Tibial artery (tissue), 4 donors: ENCODE data around the gene CPO.

Experiments used
- DNase-seq, 2 donors: peaks; one replicate each; pipeline ENCODE4 v3.0.0-alpha.2; 2019
- H3K27ac ChIP-seq, 2 donors: fragments of 200-600 bp; sonication (generic) in 1 of 2; 1 replicate in 1 of 2; 2 replicates in 1 of 2; pipeline ENCODE4 v1.5.1; 2018 to 2019; ENCODE audit warnings: mild to moderate bottlenecking in 1 of 2
- H3K27me3 ChIP-seq, 2 donors: fragments of 200-600 bp; sonication (generic) in 1 of 2; one replicate each; pipeline versions ENCODE4 v1.5.1 to v1.6.0; 2016 to 2019
- H3K36me3 ChIP-seq, 3 donors: fragments of 200-600 bp; sonication (generic) in 2 of 3; one replicate each; pipeline ENCODE4 v1.5.1; 2016 to 2019; ENCODE audit warnings: mild to moderate bottlenecking in 2 of 3
- H3K4me1 ChIP-seq, 4 donors: fragments of 200-600 bp; sonication (generic) in 2 of 4; 1 replicate in 3 of 4; 2 replicates in 1 of 4; pipeline ENCODE4 v1.5.1; 2016 to 2019
- H3K4me3 ChIP-seq, 2 donors: fragments of 200-600 bp; sonication (generic) in 1 of 2; 1 replicate in 1 of 2; 2 replicates in 1 of 2; pipeline ENCODE4 v1.5.1; 2018 to 2019; ENCODE audit warnings: mild to moderate bottlenecking in 2 of 2
- H3K9me3 ChIP-seq, 3 donors: fragments of 200-600 bp; sonication (generic) in 1 of 3; one replicate each; pipeline ENCODE4 v1.5.1; 2016 to 2019
- CTCF ChIP-seq, 2 experiments: fragments of 200-600 bp in 1 of 2; fragments of 450-650 bp in 1 of 2; IDR thresholded peaks; one replicate each; pipeline ENCODE4 v1.5.1; 2017 to 2019; ENCODE audit warnings: antibody characterized with exemption in 2 of 2, mild to moderate bottlenecking in 1 of 2, moderate library complexity in 1 of 2
- intact Hi-C: fragments of 100-400 bp; cut with DNase I; formaldehyde crosslinking; loops from one replicate; pipeline ENCODE4 v1.15.0; 2023; ENCODE audit warnings: low total_unique reads

Gene CPO

DNA sequence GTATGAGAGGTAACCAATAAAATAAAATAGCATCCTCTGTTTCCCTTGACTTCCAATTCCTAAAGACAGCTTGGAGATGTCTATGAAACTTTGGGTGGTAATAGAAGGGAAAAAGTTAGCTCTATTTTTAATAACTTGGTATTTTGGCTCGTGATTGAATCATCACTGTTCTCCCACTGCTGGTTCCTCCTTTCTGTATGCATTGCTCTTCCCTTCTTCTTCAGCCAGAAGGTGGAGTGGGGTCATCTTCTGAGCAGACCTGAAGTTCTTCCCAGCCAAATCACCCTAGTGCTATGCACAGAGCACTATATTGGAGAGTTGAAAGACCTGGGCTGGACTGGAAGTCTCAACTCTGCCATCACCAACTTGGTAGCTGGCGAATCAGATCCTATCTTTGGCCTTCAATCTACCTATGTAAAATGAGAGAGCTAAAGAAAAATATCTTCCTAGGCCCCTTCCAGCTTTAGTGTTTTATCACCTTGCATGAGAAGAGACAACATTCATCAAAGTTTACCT is 54.1 kb downstream of the CPO start:
- no peaks in the 10 kb centered on the region for H3K36me3 ChIP-seq
- no peak overlapping the region for H3K4me3 ChIP-seq
- peaks cover 0 to 6% (median 0%) of the 10 kb centered on the region in 4 donors for H3K4me1 ChIP-seq
- no peaks in the 10 kb centered on the region for H3K27me3 ChIP-seq
- H3K9me3 ChIP-seq = peaks cover 0 to 10% (median 0%) of the 10 kb centered on the region in 3 donors
- intact Hi-C loops = no loop called here
- DNase-seq = no peak
- no peak for TF ChIP-seq CTCF (IDR thresholded peaks at IDR 0.05)
- H3K27ac ChIP-seq = no peak overlapping the region

GRCh38 chr2:206993964-206994363 is 54.6 kb downstream of the CPO start:
- Histone ChIP-seq H3K4me1 (peaks cover 0 to 6% (median 0%) of the 10 kb centered on the region in 4 donors), H3K4me3 (no peak overlapping the region), H3K36me3 (no peaks in the 10 kb centered on the region), H3K27ac (no peak overlapping the region), H3K27me3 (no peaks in the 10 kb centered on the region), H3K9me3 (peaks cover 0 to 10% (median 0%) of the 10 kb centered on the region in 3 donors)
- DNase-seq = no peak
- no peak for TF ChIP-seq CTCF (IDR thresholded peaks at IDR 0.05)
- intact Hi-C loops = no loop called here

DNA sequence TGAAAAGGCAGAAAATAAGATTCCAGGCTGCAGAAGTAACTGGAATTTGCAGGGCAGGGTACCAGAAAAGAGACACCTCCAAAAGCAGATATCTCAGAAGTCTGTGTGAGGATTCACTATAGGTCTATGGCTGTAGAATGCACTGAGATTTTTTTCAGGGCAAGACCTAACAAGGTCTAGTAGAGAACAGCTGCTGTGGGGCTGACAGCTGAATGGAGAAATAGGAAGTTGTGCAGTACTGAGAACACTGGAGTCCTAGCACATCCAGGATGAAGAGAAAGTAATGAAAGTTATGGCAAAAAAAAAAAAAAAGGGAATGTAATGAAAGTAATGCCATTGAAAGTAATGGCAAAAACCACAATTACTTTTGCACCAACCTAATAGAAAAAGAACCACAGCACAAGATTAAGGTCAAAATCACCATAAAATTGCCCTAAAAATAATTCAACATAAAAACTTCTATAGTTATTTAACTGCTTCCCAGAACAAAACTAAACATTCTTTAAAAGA is 57.3 kb downstream of the CPO start:
- H3K27me3 ChIP-seq = no peaks in the 10 kb centered on the region
- no peaks in the 10 kb centered on the region for H3K4me1 ChIP-seq
- intact Hi-C loops = no loop called here
- no peak overlapping the region for H3K27ac ChIP-seq
- no peak for TF ChIP-seq CTCF (IDR thresholded peaks at IDR 0.05)
- H3K9me3 ChIP-seq = peaks cover 0 to 20% (median 5%) of the 10 kb centered on the region in 3 donors
- H3K36me3 ChIP-seq = no peaks in the 10 kb centered on the region
- no peak for DNase-seq
- H3K4me3 ChIP-seq = no peak overlapping the region

DNA sequence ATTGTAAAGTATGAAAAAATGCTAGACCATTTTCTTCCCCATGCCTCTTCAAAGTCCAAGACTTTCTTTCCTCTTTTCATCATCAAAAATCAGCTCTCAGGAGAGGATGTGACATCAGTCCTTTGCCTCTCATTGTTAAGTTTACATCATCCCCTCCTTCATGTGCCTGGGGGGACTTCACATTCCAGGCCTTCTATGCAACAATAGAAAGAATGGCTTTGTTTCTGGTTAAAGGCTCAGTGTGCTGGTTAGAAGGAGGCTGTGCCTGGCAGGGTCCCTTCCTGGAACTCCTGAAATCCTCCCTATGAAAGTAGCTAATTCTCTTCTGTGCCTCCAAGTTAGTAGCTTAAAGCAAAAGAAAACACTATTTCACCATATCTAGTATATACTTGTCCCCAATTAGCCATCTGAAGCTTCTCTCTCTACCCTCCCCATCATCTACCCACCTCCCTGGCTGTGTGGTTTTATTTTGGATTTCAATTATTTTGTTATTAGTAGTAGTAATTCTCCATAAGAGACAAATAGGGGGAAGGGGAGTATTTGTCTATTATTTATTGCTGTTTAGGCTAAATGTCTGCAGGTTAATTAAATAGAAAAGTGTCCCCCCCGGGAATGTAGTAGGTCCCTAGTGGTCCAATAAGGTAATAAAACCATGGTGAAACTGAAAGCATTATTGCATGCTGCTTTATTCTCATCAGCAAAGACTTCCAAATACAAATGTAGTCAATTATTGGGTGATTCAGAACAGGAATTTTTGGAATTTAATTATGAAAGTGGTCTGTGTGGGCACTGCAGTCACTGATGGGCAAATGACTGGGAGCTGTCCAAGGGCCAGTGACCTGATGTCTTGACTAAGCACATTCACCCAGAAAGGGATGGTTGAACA is 69.0 kb downstream of the CPO start:
- Histone ChIP-seq H3K27me3 (no peaks in the 10 kb centered on the region), H3K36me3 (no peaks in the 10 kb centered on the region), H3K4me1 (no peaks in the 10 kb centered on the region), H3K27ac (no peak overlapping the region), H3K4me3 (no peak overlapping the region), H3K9me3 (no peaks in the 10 kb centered on the region)
- intact Hi-C loops = no loop called here
- no peak for DNase-seq
- no peak for TF ChIP-seq CTCF (IDR thresholded peaks at IDR 0.05)

GRCh38 chr2:207012461-207012860 is 73.1 kb downstream of the CPO start:
- H3K27ac ChIP-seq = no peak overlapping the region
- H3K4me1 ChIP-seq = no peaks in the 10 kb centered on the region
- intact Hi-C loops = no loop called here
- no peaks in the 10 kb centered on the region for H3K9me3 ChIP-seq
- H3K27me3 ChIP-seq = no peaks in the 10 kb centered on the region
- no peaks in the 10 kb centered on the region for H3K36me3 ChIP-seq
- DNase-seq = no peak
- H3K4me3 ChIP-seq = no peak overlapping the region
- no peak for TF ChIP-seq CTCF (IDR thresholded peaks at IDR 0.05)
